ENCODE measurements around the gene TENM3.

The TENM3 gene

DNA sequence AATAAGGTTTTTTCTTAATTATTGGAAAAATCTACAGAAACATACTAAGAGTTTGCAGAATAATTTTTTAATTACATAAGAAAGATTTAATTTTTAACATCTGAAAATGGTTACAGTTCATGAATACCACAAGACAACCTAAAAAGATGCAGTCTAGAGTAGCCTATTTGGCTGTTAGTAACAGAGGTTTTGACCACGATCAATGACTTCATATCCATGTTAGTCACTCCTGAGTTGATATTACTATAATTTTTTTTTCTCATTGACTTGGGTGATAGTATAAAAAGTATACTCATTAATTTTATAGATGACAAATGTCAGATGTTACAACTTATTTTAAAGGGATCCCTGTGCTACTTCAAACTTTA is 401.5 kb downstream of the TENM3 start:
- Histone ChIP-seq H3K27ac (ENCODE audit: low read length) (no peak overlapping the region), H3K4me3 (ENCODE audit: low read length) (no peak overlapping the region), H3K9me3 (ENCODE audit: insufficient read depth, low read length) (no peaks in the 10 kb centered on the region), H3K4me2 (ENCODE audit: low read length) (no peak overlapping the region), H4K20me1 (ENCODE audit: insufficient read depth, low read length) (no peaks in the 10 kb centered on the region), H3K4me1 (ENCODE audit: low read length) (peaks cover 2% of the 10 kb centered on the region; the same call in 1 of the 2 replicates), H3K27me3 (ENCODE audit: low read depth, low read length) (no peaks in the 10 kb centered on the region), H2AFZ (ENCODE audit: low read depth, low read length) (no peak overlapping the region), H3K79me2 (ENCODE audit: low read length) (no peaks in the 10 kb centered on the region), H3K36me3 (replicated peaks; ENCODE audit: low read depth, low read length) (no peaks in the 10 kb centered on the region), H3K9ac (ENCODE audit: low read length) (no peak overlapping the region)
- TF ChIP-seq, protein P1, sequence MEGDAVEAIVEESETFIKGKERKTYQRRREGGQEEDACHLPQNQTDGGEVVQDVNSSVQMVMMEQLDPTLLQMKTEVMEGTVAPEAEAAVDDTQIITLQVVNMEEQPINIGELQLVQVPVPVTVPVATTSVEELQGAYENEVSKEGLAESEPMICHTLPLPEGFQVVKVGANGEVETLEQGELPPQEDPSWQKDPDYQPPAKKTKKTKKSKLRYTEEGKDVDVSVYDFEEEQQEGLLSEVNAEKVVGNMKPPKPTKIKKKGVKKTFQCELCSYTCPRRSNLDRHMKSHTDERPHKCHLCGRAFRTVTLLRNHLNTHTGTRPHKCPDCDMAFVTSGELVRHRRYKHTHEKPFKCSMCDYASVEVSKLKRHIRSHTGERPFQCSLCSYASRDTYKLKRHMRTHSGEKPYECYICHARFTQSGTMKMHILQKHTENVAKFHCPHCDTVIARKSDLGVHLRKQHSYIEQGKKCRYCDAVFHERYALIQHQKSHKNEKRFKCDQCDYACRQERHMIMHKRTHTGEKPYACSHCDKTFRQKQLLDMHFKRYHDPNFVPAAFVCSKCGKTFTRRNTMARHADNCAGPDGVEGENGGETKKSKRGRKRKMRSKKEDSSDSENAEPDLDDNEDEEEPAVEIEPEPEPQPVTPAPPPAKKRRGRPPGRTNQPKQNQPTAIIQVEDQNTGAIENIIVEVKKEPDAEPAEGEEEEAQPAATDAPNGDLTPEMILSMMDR (IDR thresholded peaks at IDR 0.05; ENCODE audit: low read depth, low read length) = no peak
- TF ChIP-seq EZH2phosphoT487 (IDR thresholded peaks at IDR 0.05; ENCODE audit: low read depth) = no peak

DNA sequence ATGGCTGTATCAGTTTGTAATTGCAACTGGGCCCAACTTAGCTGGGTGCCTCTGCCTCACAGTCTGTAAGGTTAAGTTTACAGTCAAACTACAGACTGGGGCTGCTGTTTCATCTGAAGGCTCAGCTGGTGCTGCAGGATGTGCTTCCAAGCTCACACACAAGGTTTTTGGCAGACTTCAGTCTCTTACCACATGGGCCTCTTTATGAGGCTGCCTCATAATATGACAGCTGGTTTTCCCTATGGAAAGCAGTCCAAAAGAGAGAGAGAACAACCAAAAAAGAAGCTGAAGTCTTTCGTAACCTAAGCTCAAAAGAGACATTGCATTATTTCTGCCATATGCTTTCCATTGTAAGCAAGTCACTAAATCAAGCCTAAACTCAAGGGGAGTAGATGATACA is 402.3 kb downstream of the TENM3 start:
- no peak overlapping the region for H3K9ac ChIP-seq (ENCODE audit: low read length)
- no peak overlapping the region for H2AFZ ChIP-seq (ENCODE audit: low read depth, low read length)
- H3K27ac ChIP-seq (ENCODE audit: low read length) = no peak overlapping the region
- no peaks in the 10 kb centered on the region for H3K27me3 ChIP-seq (ENCODE audit: low read depth, low read length)
- no peak overlapping the region for H3K4me2 ChIP-seq (ENCODE audit: low read length)
- H3K79me2 ChIP-seq (ENCODE audit: low read length) = no peaks in the 10 kb centered on the region
- no peaks in the 10 kb centered on the region for H3K36me3 ChIP-seq (replicated peaks; ENCODE audit: low read depth, low read length)
- no peak overlapping the region for H3K4me3 ChIP-seq (ENCODE audit: low read length)
- H4K20me1 ChIP-seq (ENCODE audit: insufficient read depth, low read length) = no peaks in the 10 kb centered on the region
- TF ChIP-seq, protein P1 (IDR thresholded peaks at IDR 0.05; ENCODE audit: low read depth, low read length) = no peak
- TF ChIP-seq EZH2phosphoT487 (IDR thresholded peaks at IDR 0.05; ENCODE audit: low read depth) = no peak
- no peaks in the 10 kb centered on the region for H3K9me3 ChIP-seq (ENCODE audit: insufficient read depth, low read length)
- peaks cover 7% of the 10 kb centered on the region; the same call in 1 of the 2 replicates for H3K4me1 ChIP-seq (ENCODE audit: low read length)

DNA sequence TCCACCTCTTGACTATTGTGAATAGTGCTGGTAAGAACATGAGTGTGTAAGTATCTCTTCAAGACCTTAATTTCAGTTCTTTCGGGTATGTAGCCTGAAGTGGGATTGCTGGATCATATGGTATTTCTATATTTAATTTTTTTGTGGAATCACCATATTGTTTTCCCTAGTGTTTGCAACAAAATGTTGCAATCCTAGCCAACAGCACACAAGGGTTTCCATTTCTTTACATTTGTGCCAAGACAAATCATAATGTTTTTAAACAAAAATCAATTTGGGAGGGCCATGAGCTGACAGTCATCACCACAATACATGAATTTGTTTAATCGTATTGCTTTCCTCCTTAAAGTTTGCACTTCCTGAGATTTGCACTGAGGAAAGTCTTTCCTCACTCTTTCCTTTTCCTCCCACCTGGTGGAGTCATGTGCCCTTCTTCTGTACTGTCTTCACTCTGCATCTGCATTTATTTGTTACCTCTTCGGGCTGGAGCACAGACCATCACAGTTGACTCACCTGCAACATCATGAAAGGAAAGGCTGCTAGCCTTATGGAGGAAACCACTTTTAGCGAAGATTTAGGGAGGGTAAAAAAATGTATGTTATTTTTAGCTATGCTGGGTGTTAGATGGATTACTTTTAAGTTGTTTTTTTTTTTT is 404.6 kb downstream of the TENM3 start:
- H3K36me3 ChIP-seq (replicated peaks; ENCODE audit: low read depth, low read length) = no peaks in the 10 kb centered on the region
- H3K27ac ChIP-seq (ENCODE audit: low read length) = no peak overlapping the region
- no peak overlapping the region for H3K4me2 ChIP-seq (ENCODE audit: low read length)
- peaks cover 7% of the 10 kb centered on the region; the same call in 1 of the 2 replicates for H3K4me1 ChIP-seq (ENCODE audit: low read length)
- no peaks in the 10 kb centered on the region for H4K20me1 ChIP-seq (ENCODE audit: insufficient read depth, low read length)
- no peaks in the 10 kb centered on the region for H3K27me3 ChIP-seq (ENCODE audit: low read depth, low read length)
- no peak for TF ChIP-seq EZH2phosphoT487 (IDR thresholded peaks at IDR 0.05; ENCODE audit: low read depth)
- TF ChIP-seq, protein P1 (IDR thresholded peaks at IDR 0.05; ENCODE audit: low read depth, low read length) = no peak
- no peaks in the 10 kb centered on the region for H3K79me2 ChIP-seq (ENCODE audit: low read length)
- no peak overlapping the region for H2AFZ ChIP-seq (ENCODE audit: low read depth, low read length)
- H3K9ac ChIP-seq (ENCODE audit: low read length) = no peak overlapping the region
- no peak overlapping the region for H3K4me3 ChIP-seq (ENCODE audit: low read length)
- H3K9me3 ChIP-seq (ENCODE audit: insufficient read depth, low read length) = no peaks in the 10 kb centered on the region

DNA sequence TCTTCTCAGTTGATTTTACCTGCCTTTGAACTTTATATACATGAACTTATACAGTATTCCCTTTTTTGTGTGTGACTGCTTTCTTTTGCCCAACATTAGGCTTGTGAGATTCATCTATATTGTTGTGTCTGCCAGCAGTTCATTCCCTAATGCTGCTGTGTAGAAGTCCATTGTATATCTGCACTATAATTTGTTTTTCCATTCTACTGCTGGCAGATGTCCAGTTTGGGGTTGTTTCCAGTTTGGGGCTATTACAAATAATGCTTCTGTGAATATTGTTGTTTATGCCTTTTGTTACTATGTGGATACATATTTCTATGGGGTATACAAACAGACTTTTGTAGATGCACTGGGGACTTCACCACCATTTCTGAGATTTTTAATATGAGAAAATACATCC is 405.6 kb downstream of the TENM3 start:
- H3K9ac ChIP-seq (ENCODE audit: low read length) = no peak overlapping the region
- no peak overlapping the region for H2AFZ ChIP-seq (ENCODE audit: low read depth, low read length)
- no peak for TF ChIP-seq EZH2phosphoT487 (IDR thresholded peaks at IDR 0.05; ENCODE audit: low read depth)
- TF ChIP-seq, protein P1 (IDR thresholded peaks at IDR 0.05; ENCODE audit: low read depth, low read length) = no peak
- H3K36me3 ChIP-seq (replicated peaks; ENCODE audit: low read depth, low read length) = no peaks in the 10 kb centered on the region
- H3K9me3 ChIP-seq (ENCODE audit: insufficient read depth, low read length) = no peaks in the 10 kb centered on the region
- no peak overlapping the region for H3K27ac ChIP-seq (ENCODE audit: low read length)
- no peak overlapping the region for H3K4me3 ChIP-seq (ENCODE audit: low read length)
- H3K4me2 ChIP-seq (ENCODE audit: low read length) = no peak overlapping the region
- no peaks in the 10 kb centered on the region for H3K27me3 ChIP-seq (ENCODE audit: low read depth, low read length)
- H3K79me2 ChIP-seq (ENCODE audit: low read length) = no peaks in the 10 kb centered on the region
- H3K4me1 ChIP-seq (ENCODE audit: low read length) = peaks cover 7% of the 10 kb centered on the region; the same call in 1 of the 2 replicates
- no peaks in the 10 kb centered on the region for H4K20me1 ChIP-seq (ENCODE audit: insufficient read depth, low read length)
